ENCODE measurements around the gene ZKSCAN5.

Gene ZKSCAN5

GRCh38 chr7:99504603-99505323 lies at the start of gene ZKSCAN5:
Gene ZKSCAN5 (plus strand): TSS chr7:99504662. CDS start chr7:99506045, 1,383 bp downstream.
- H3K4me1 ChIP-seq (ENCODE audit: insufficient read depth, low read length), result peaks cover 24% of the 10 kb centered on the region
- peak within 1 kb of the TSS; percentile 97 for H3K9ac ChIP-seq (ENCODE audit: low read length)
- no peaks in the 10 kb centered on the region for H3K9me3 ChIP-seq (ENCODE audit: low read length)
- no peaks in the 10 kb centered on the region for H3K27me3 ChIP-seq (ENCODE audit: control insufficient read depth in 1 of 2, insufficient read depth in 2 of 2, low read length in 2 of 2)
- no peaks in the 10 kb centered on the region for H3K36me3 ChIP-seq (ENCODE audit: insufficient read depth, low read length)
- H3K27ac ChIP-seq (ENCODE audit: low read depth, low read length), result peak within 1 kb of the TSS; percentile 94
- H3K4me3 ChIP-seq (ENCODE audit: low read depth in 1 of 2, low read length in 2 of 2), result peak within 1 kb of the TSS; percentile 72 to 94

- no peak overlapping the region for H3K4me3 ChIP-seq (ENCODE audit: low read depth in 1 of 2, low read length in 2 of 2)
- peaks cover 72% of the 10 kb centered on the region for H3K36me3 ChIP-seq (ENCODE audit: insufficient read depth, low read length)
- H3K27me3 ChIP-seq (ENCODE audit: control insufficient read depth in 1 of 2, insufficient read depth in 2 of 2, low read length in 2 of 2), result no peaks in the 10 kb centered on the region
- H3K4me1 ChIP-seq (ENCODE audit: insufficient read depth, low read length), result peaks cover 3% of the 10 kb centered on the region
- H3K9me3 ChIP-seq (ENCODE audit: low read length), result no peaks in the 10 kb centered on the region
- H3K27ac ChIP-seq (ENCODE audit: low read depth, low read length), result no peak overlapping the region
- H3K9ac ChIP-seq (ENCODE audit: low read length), result no peak overlapping the region
These were observed 48.6 kb upstream of the ZKSCAN5 start for GRCh38 chr7:99455874-99456273.

GRCh38 chr7:99456288-99456687 lies 48.2 kb upstream of the ZKSCAN5 start:
- Histone ChIP-seq H3K9me3 (ENCODE audit: low read length) (no peaks in the 10 kb centered on the region), H3K4me1 (ENCODE audit: insufficient read depth, low read length) (peaks cover 4% of the 10 kb centered on the region), H3K27me3 (ENCODE audit: control insufficient read depth in 1 of 2, insufficient read depth in 2 of 2, low read length in 2 of 2) (no peaks in the 10 kb centered on the region), H3K9ac (ENCODE audit: low read length) (no peak overlapping the region), H3K4me3 (ENCODE audit: low read depth in 1 of 2, low read length in 2 of 2) (no peak overlapping the region), H3K36me3 (ENCODE audit: insufficient read depth, low read length) (peaks cover 69% of the 10 kb centered on the region), H3K27ac (ENCODE audit: low read depth, low read length) (no peak overlapping the region)

- Histone ChIP-seq H3K27ac (ENCODE audit: low read depth, low read length) (no peak overlapping the region), H3K4me1 (ENCODE audit: insufficient read depth, low read length) (peaks cover 4% of the 10 kb centered on the region), H3K4me3 (ENCODE audit: low read depth in 1 of 2, low read length in 2 of 2) (no peak overlapping the region), H3K27me3 (ENCODE audit: control insufficient read depth in 1 of 2, insufficient read depth in 2 of 2, low read length in 2 of 2) (no peaks in the 10 kb centered on the region), H3K36me3 (ENCODE audit: insufficient read depth, low read length) (peaks cover 69% of the 10 kb centered on the region), H3K9me3 (ENCODE audit: low read length) (no peaks in the 10 kb centered on the region), H3K9ac (ENCODE audit: low read length) (no peak overlapping the region)
These were observed 47.3 kb upstream of the ZKSCAN5 start for GRCh38 chr7:99457050-99457649.

GRCh38 chr7:99457650-99458493 lies 46.6 kb upstream of the ZKSCAN5 start:
- no peak overlapping the region for H3K4me3 ChIP-seq (ENCODE audit: low read depth in 1 of 2, low read length in 2 of 2)
- H3K36me3 ChIP-seq (ENCODE audit: insufficient read depth, low read length), result peaks cover 73% of the 10 kb centered on the region
- no peak overlapping the region for H3K27ac ChIP-seq (ENCODE audit: low read depth, low read length)
- peaks cover 4% of the 10 kb centered on the region for H3K4me1 ChIP-seq (ENCODE audit: insufficient read depth, low read length)
- no peak overlapping the region for H3K9ac ChIP-seq (ENCODE audit: low read length)
- no peaks in the 10 kb centered on the region for H3K9me3 ChIP-seq (ENCODE audit: low read length)
- H3K27me3 ChIP-seq (ENCODE audit: control insufficient read depth in 1 of 2, insufficient read depth in 2 of 2, low read length in 2 of 2), result no peaks in the 10 kb centered on the region

GRCh38 chr7:99459087-99459486 lies 45.4 kb upstream of the ZKSCAN5 start:
- H3K9ac ChIP-seq (ENCODE audit: low read length), result no peak overlapping the region
- H3K36me3 ChIP-seq (ENCODE audit: insufficient read depth, low read length), result peaks cover 68% of the 10 kb centered on the region
- no peaks in the 10 kb centered on the region for H3K9me3 ChIP-seq (ENCODE audit: low read length)
- no peaks in the 10 kb centered on the region for H3K27me3 ChIP-seq (ENCODE audit: control insufficient read depth in 1 of 2, insufficient read depth in 2 of 2, low read length in 2 of 2)
- H3K4me1 ChIP-seq (ENCODE audit: insufficient read depth, low read length), result peaks cover 7% of the 10 kb centered on the region
- no peak overlapping the region for H3K27ac ChIP-seq (ENCODE audit: low read depth, low read length)
- no peak overlapping the region for H3K4me3 ChIP-seq (ENCODE audit: low read depth in 1 of 2, low read length in 2 of 2)

GRCh38 chr7:99460651-99461050 lies 43.8 kb upstream of the ZKSCAN5 start:
- H3K36me3 ChIP-seq (ENCODE audit: insufficient read depth, low read length), result peaks cover 53% of the 10 kb centered on the region
- H3K4me1 ChIP-seq (ENCODE audit: insufficient read depth, low read length), result peaks cover 17% of the 10 kb centered on the region
- no peaks in the 10 kb centered on the region for H3K27me3 ChIP-seq (ENCODE audit: control insufficient read depth in 1 of 2, insufficient read depth in 2 of 2, low read length in 2 of 2)
- H3K9me3 ChIP-seq (ENCODE audit: low read length), result no peaks in the 10 kb centered on the region
- no peak overlapping the region for H3K27ac ChIP-seq (ENCODE audit: low read depth, low read length)
- no peak overlapping the region for H3K4me3 ChIP-seq (ENCODE audit: low read depth in 1 of 2, low read length in 2 of 2)
- H3K9ac ChIP-seq (ENCODE audit: low read length), result no peak overlapping the region

- H3K4me1 ChIP-seq (ENCODE audit: insufficient read depth, low read length), result peaks cover 17% of the 10 kb centered on the region
These were observed 43.2 kb upstream of the ZKSCAN5 start for GRCh38 chr7:99461221-99461620.

GRCh38 chr7:99465421-99465768 lies 39.1 kb upstream of the ZKSCAN5 start:
- H3K9me3 ChIP-seq (ENCODE audit: low read length), result no peaks in the 10 kb centered on the region
- no peaks in the 10 kb centered on the region for H3K27me3 ChIP-seq (ENCODE audit: control insufficient read depth in 1 of 2, insufficient read depth in 2 of 2, low read length in 2 of 2)
- peaks cover 11% of the 10 kb centered on the region for H3K36me3 ChIP-seq (ENCODE audit: insufficient read depth, low read length)
- peak overlapping the region; percentile 85 for H3K27ac ChIP-seq (ENCODE audit: low read depth, low read length)
- H3K4me3 ChIP-seq (ENCODE audit: low read depth in 1 of 2, low read length in 2 of 2), result peak overlapping the region; percentile 73 to 99
- H3K9ac ChIP-seq (ENCODE audit: low read length), result peak overlapping the region; percentile 92
- H3K4me1 ChIP-seq (ENCODE audit: insufficient read depth, low read length), result peaks cover 17% of the 10 kb centered on the region

More at GRCh38 chr7:99461221-99461620, 43.2 kb upstream of the ZKSCAN5 start:
- no peak overlapping the region for H3K9ac ChIP-seq (ENCODE audit: low read length)
- H3K36me3 ChIP-seq (ENCODE audit: insufficient read depth, low read length), result peaks cover 47% of the 10 kb centered on the region
- H3K27ac ChIP-seq (ENCODE audit: low read depth, low read length), result no peak overlapping the region
- no peaks in the 10 kb centered on the region for H3K27me3 ChIP-seq (ENCODE audit: control insufficient read depth in 1 of 2, insufficient read depth in 2 of 2, low read length in 2 of 2)
- no peaks in the 10 kb centered on the region for H3K9me3 ChIP-seq (ENCODE audit: low read length)
- H3K4me3 ChIP-seq (ENCODE audit: low read depth in 1 of 2, low read length in 2 of 2), result no peak overlapping the region

GRCh38 chr7:99468336-99468918 lies 36.0 kb upstream of the ZKSCAN5 start:
- Histone ChIP-seq H3K9me3 (ENCODE audit: low read length) (no peaks in the 10 kb centered on the region), H3K27ac (ENCODE audit: low read depth, low read length) (no peak overlapping the region), H3K4me1 (ENCODE audit: insufficient read depth, low read length) (peaks cover 16% of the 10 kb centered on the region), H3K9ac (ENCODE audit: low read length) (no peak overlapping the region), H3K27me3 (ENCODE audit: control insufficient read depth in 1 of 2, insufficient read depth in 2 of 2, low read length in 2 of 2) (no peaks in the 10 kb centered on the region), H3K36me3 (ENCODE audit: insufficient read depth, low read length) (no peaks in the 10 kb centered on the region), H3K4me3 (ENCODE audit: low read depth in 1 of 2, low read length in 2 of 2) (no peak overlapping the region)

- Histone ChIP-seq H3K4me3 (ENCODE audit: low read depth in 1 of 2, low read length in 2 of 2) (no peak overlapping the region), H3K9ac (ENCODE audit: low read length) (no peak overlapping the region), H3K4me1 (ENCODE audit: insufficient read depth, low read length) (peaks cover 19% of the 10 kb centered on the region), H3K9me3 (ENCODE audit: low read length) (no peaks in the 10 kb centered on the region), H3K27me3 (ENCODE audit: control insufficient read depth in 1 of 2, insufficient read depth in 2 of 2, low read length in 2 of 2) (no peaks in the 10 kb centered on the region), H3K27ac (ENCODE audit: low read depth, low read length) (no peak overlapping the region), H3K36me3 (ENCODE audit: insufficient read depth, low read length) (no peaks in the 10 kb centered on the region)
These were observed 34.9 kb upstream of the ZKSCAN5 start for GRCh38 chr7:99469381-99470065.
